ENCODE results near the gene MED22.
"Not testable (repeated sequence)": the region's sequence is repeated elsewhere in the genome, so short reads cannot be mapped to it uniquely, and the experiment has no call there.

Gene MED22

GRCh38 chr9:133321411-133321935, 26.5 kb downstream of the MED22 start:
- H3K4me1 Mint-ChIP-seq: peaks cover 6% of the 10 kb centered on the region
- no peak overlapping the region for H3K4me3 Mint-ChIP-seq
- H3K27ac Mint-ChIP-seq: no peak overlapping the region
- H3K9me3 Mint-ChIP-seq: peaks cover 4 to 6% of the 10 kb centered on the region in 2 donors
- no peak for DNase-seq
- no peaks in the 10 kb centered on the region for H3K27me3 Mint-ChIP-seq
- ATAC-seq: no peak

GRCh38 chr9:133320421-133320881, 27.5 kb downstream of the MED22 start:
- no peak for DNase-seq
- no peak overlapping the region for H3K27ac Mint-ChIP-seq

GRCh38 chr9:133317551-133317950, 30.4 kb downstream of the MED22 start:
- H3K4me3 Mint-ChIP-seq, H3K9me3 Mint-ChIP-seq, H3K27me3 Mint-ChIP-seq, H3K4me1 Mint-ChIP-seq, ATAC-seq, DNase-seq, H3K27ac Mint-ChIP-seq: not testable (repeated sequence)

More at GRCh38 chr9:133320421-133320881, 27.5 kb downstream of the MED22 start:
- H3K4me1 Mint-ChIP-seq: peaks cover 6% of the 10 kb centered on the region
- peaks cover 4 to 6% of the 10 kb centered on the region in 2 donors for H3K9me3 Mint-ChIP-seq
- no peaks in the 10 kb centered on the region for H3K27me3 Mint-ChIP-seq
- no peak overlapping the region for H3K4me3 Mint-ChIP-seq
- no peak for ATAC-seq

GRCh38 chr9:133315997-133316396, 31.9 kb downstream of the MED22 start:
- ATAC-seq (no peak), DNase-seq (no peak)
- Mint-ChIP-seq H3K9me3 (no peaks in the 10 kb centered on the region), H3K27me3 (no peaks in the 10 kb centered on the region), H3K4me1 (no peaks in the 10 kb centered on the region), H3K4me3 (no peak overlapping the region), H3K27ac (no peak overlapping the region)

DNA sequence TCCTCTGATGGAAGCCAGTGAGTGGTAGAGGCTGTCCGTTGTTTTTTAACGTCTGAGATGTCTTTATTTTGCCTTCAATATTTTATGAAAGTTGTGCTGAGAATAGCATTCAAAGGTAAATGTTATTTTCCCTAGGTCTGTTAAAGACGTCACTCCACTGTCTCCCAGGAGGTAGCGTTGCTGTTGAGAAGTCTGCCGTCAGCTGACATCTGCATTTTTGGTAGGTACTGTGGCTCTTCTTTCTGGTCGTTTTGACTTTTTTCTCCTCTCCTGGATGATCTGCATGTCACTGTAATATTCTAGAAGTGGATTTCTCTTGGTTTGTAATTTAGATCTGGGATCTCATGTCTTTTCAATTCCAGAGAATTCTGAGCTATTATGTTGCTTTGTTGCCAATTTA, 38.3 kb downstream of the MED22 start:
- H3K9me3 Mint-ChIP-seq: no peaks in the 10 kb centered on the region
- H3K27me3 Mint-ChIP-seq: peaks cover 24% of the 10 kb centered on the region
- peak overlapping the region in 1 of 2 donors; percentile 37 for H3K27ac Mint-ChIP-seq
- H3K4me1 Mint-ChIP-seq: no peaks in the 10 kb centered on the region
- no peak overlapping the region for H3K4me3 Mint-ChIP-seq
- ATAC-seq: no peak
- DNase-seq: no peak

DNA sequence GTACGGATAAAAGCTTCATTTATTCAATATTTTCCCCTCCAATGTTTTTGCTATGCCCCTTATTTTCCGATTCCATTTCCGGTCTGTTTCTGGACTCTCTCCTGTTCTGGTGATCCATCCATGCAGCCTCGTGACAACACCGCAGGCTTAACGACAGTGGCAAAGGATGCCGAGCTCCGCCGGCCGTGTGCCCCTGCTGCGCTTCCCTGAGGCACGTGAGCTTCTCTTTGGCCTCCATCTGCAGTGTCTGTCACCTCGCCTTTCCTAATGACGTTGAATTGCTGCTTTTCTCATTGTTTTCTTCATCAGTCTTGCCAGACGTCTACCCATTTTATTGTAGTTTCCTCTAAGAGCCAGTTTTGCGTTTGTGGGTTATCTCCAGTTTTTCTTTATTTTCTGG, 40.6 kb downstream of the MED22 start:
- ATAC-seq: no peak
- no peak overlapping the region for H3K27ac Mint-ChIP-seq
- no peaks in the 10 kb centered on the region for H3K9me3 Mint-ChIP-seq
- no peak for DNase-seq
- no peaks in the 10 kb centered on the region for H3K4me1 Mint-ChIP-seq
- peaks cover 24% of the 10 kb centered on the region for H3K27me3 Mint-ChIP-seq
- H3K4me3 Mint-ChIP-seq: no peak overlapping the region

DNA sequence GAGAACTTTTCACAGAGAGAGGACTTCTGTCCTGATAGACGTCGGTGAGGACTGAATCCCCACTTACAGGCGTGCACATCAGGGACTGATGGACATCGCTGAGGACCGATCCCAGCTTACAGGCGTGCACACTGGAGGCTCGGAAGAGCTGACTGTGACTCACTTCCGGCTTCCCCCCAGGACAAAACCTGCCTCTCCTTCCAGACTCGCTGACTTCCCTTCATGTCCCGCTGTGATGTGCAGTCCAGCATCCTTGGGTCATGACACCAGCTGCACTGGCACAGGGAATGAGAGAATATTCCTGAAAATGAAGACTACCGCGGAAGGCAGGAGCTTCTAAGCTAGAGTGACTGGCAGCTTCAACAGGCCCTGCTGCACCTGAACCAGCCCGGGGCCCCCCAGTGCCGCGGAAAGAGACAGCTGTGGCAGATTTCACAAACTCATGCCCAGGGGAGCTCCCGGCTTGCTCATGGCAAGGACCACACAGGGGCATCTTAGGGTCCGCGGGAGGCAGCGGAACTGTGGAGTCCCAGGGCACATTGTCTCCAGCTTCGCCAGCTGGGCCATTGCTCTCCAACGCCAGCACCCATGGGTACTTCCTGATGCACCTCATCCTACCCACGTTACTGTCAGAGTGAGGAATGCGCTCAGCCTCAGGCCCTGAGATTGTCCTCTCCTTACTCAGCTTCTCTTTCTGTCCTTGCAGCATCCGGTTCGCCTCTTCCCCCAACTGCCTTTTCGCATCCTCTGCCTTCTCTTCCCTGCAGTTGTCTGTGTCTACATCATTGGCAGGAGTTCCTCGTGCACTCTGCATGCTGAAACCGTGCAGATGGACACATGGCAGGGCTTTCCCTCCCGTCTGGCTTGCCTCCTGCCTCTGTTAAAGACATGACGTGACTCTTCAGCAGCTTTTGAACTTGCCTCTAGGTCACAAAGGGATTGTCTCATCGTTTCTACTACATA, 41.4 kb downstream of the MED22 start:
- DNase-seq: no peak
- H3K4me1 Mint-ChIP-seq: no peaks in the 10 kb centered on the region
- no peak for ATAC-seq
- peaks cover 24% of the 10 kb centered on the region for H3K27me3 Mint-ChIP-seq
- no peaks in the 10 kb centered on the region for H3K9me3 Mint-ChIP-seq
- no peak overlapping the region for H3K4me3 Mint-ChIP-seq
- no peak overlapping the region for H3K27ac Mint-ChIP-seq

DNA sequence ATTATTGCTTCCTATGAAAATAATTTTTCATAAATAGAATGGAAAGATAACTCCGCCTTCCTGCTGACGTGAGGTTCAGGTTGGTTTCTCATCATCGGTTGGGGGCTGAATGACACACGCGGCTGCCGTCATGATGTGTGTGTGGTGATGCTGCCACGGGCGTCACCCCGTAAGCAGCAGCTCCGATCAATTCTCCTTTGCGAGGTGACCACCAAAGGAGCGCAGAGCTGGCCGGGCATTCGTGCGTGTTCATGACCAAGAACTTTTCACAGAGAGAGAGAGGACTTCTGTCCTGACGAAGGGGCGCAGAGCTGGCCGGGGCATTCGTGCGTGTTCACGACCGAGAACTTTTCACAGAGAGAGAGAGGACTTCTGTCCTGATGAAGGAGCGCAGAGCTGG, 42.2 kb downstream of the MED22 start:
- ATAC-seq (no peak), DNase-seq (no peak)
- Mint-ChIP-seq H3K9me3 (no peaks in the 10 kb centered on the region), H3K27ac (no peak overlapping the region), H3K4me3 (no peak overlapping the region), H3K4me1 (no peaks in the 10 kb centered on the region), H3K27me3 (peaks cover 24% of the 10 kb centered on the region)

- no peak for DNase-seq
- no peaks in the 10 kb centered on the region for H3K4me1 Mint-ChIP-seq
- peaks cover 20% of the 10 kb centered on the region for H3K27me3 Mint-ChIP-seq
- H3K4me3 Mint-ChIP-seq: no peak overlapping the region
- no peaks in the 10 kb centered on the region for H3K9me3 Mint-ChIP-seq
- ATAC-seq: no peak
- peak overlapping the region in 1 of 2 donors; percentile 4 for H3K27ac Mint-ChIP-seq
These were observed 43.2 kb downstream of the MED22 start for GRCh38 chr9:133304477-133305377.

- Mint-ChIP-seq H3K27me3 (peaks cover 14% of the 10 kb centered on the region), H3K4me1 (no peaks in the 10 kb centered on the region), H3K9me3 (no peaks in the 10 kb centered on the region), H3K4me3 (no peak overlapping the region), H3K27ac (no peak overlapping the region)
- DNase-seq (no peak), ATAC-seq (no peak)
These were observed 43.8 kb downstream of the MED22 start for GRCh38 chr9:133304158-133304470.

DNA sequence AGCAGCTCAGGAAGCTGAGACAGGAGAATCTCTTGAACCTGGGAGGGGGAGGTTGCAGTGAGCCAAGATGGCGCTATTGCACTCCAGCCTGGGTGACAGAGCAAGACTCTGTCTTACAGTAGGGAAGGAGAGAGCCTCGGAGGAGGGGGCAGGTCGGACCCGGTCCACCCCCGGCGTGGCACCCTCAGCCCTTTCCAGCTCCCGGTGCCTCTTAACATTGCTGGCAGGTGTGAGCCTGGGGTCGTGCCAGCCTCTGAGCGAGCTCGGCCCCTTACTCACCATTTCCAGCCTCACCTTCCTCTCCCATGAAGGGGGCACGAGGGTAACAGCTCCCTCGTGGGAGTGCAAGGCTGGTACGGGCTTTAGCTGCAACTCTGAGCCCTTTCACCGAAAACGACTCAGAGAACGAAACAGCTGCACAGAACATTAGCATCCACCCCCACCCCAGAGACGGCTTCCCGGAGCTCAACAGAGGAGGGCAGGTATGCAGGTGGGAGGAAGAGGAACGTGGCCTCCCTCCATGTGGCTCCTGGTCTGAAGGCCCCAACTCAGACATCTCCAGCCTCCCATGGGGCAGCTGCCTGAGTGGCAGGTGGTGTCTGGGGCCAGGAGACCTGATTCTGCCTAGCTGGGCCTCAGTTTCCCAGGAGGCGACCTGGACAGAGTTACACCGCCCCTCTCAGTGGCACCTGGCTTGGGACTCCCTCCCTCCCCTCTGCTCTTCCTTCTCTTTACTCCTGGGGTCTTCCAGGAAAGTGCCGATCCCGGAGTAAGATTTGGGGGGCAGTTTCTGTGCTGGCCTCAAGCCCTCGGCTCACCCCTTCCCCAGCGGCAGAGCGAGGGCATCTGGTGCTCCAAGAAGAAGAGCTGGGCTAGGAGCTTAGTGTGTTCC, 44.4 kb downstream of the MED22 start:
- Mint-ChIP-seq H3K27me3 (peaks cover 12% of the 10 kb centered on the region), H3K9me3 (no peaks in the 10 kb centered on the region), H3K4me3 (no peak overlapping the region), H3K27ac (no peak overlapping the region), H3K4me1 (no peaks in the 10 kb centered on the region)
- no peak for DNase-seq
- no peak for ATAC-seq

DNA sequence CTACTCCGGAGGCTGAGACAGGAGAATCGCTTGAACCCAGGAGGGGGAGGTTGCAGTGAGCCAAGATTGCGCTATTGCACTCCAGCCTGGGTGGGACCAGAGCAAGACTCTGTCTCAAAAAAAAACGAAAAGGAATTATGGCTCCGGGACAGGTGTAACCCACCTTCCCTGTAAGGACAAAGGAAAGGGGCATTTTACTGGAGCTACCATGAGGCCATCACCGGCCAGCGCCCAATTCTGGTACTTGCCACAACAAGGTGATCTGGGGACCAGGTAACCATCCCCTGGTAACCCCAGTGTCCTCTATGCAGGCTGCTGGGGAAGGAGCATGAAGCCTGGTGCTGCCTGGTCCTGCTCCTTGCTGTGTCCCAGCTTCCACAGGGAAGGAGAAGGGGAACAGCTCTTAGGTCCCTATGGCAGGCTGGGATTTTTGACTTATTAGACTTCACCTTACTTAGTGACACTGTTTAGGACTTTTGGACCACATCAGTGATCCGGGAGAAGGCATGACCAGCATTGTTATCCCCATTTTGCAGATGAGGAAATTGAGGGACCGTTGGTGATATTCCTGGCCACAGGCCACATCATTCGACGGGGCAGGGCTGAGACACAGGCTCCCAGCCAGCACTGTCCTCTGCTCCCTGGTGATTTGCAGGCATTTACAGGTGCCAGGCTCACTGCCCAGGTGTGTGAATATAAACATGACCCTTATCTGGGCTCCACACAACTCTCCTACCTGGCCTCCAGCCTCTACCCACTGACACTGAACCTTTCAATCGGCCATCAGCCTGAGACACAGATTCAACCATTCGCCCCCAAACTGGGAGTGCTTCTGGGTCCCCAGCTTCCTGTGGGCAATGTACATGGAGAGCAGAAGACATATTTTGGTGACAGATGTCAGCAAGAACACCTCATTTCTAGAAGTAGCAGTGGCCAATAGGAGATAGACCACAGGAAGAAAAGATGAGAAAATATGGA, 46.4 kb downstream of the MED22 start:
- Mint-ChIP-seq H3K4me3 (no peak overlapping the region), H3K27me3 (peaks cover 7% of the 10 kb centered on the region), H3K27ac (no peak overlapping the region), H3K4me1 (no peaks in the 10 kb centered on the region), H3K9me3 (no peaks in the 10 kb centered on the region)
- DNase-seq (no peak), ATAC-seq (no peak)

- not testable (repeated sequence) for H3K4me1 Mint-ChIP-seq, H3K4me3 Mint-ChIP-seq
These were observed 47.9 kb downstream of the MED22 start for GRCh38 chr9:133299996-133300395.

DNA sequence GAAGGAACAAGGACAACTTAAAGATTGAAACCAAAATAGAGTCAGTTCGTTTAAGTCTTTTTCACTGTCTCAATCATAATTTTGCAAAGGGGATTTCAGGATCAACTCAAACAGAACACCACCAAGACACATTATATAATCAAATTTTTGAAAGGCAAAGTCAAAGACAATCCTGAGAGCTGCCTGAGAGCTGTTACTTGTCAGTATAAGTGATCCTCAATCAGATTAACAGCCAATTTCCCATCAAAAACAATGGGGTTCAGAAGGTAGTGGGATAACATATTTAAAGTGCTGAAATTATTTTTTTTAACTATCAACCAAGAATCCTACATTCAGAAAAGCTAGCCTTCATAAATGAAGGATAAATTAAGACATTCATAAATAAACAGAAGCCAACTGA, 53.7 kb downstream of the MED22 start:
- DNase-seq (no peak), ATAC-seq (no peak)
- H3K9me3 Mint-ChIP-seq: peaks cover 26 to 30% of the 10 kb centered on the region in 2 donors
- no peak overlapping the region for H3K27ac Mint-ChIP-seq
- no peak overlapping the region for H3K4me3 Mint-ChIP-seq
- peaks cover 28% of the 10 kb centered on the region for H3K27me3 Mint-ChIP-seq
- H3K4me1 Mint-ChIP-seq: no peaks in the 10 kb centered on the region

More at GRCh38 chr9:133299996-133300395, 47.9 kb downstream of the MED22 start:
- not testable (repeated sequence) for ATAC-seq, DNase-seq, H3K27ac Mint-ChIP-seq, H3K27me3 Mint-ChIP-seq, H3K9me3 Mint-ChIP-seq
